SK-N-SH (cell line): Measurements from ENCODE around the gene SYTL4. TPM values are rescaled to one million over a fixed set of nuclear protein-coding genes. Genes with fewer than 3 reads are reported as not detected.

Source experiments
- CTCF ChIA-PET: fragments of 300-600, 350-600 bp; formaldehyde crosslinking; extraction: SDS; loops from one replicate; lab custom pipeline; 2021; lab: Yijun Ruan, JAX
- POLR2A ChIA-PET: fragments of 350-600 bp; sonication (Branson Sonifier 250); formaldehyde crosslinking; extraction: SDS; loops from one replicate; lab custom pipeline; 2020; ENCODE audit warnings: antibody characterized with exemption, inconsistent platforms; lab: Yijun Ruan, JAX
- DNase-seq: peaks from one replicate; pipeline ENCODE4 v3.0.0; 2012
- H2AFZ ChIP-seq: fragments of 200-600 bp; sonication (generic); 2 replicates; pipeline ENCODE4 v1.8.1; 2016; ENCODE audit warnings: antibody characterized with exemption, mild to moderate bottlenecking, low read depth
- H3F3A ChIP-seq: fragments of 200-600 bp; sonication (generic); replicated peaks from 2 replicates; pipeline ENCODE3; 2016; ENCODE audit warnings: antibody characterized with exemption, mild to moderate bottlenecking; ENCODE audit not compliant: insufficient read depth
- H3K27ac ChIP-seq, 2 experiments: fragments of 200-500 bp in 1 of 2; fragments of 200-600 bp in 1 of 2; sonication (Bioruptor generic) in 1 of 2; sonication (generic), shearing (Covaris generic) in 1 of 2; 2 replicates each; pipeline versions ENCODE4 v1.5.1 to v1.6.1; 2014 to 2016; ENCODE audit warnings: low read depth in 2 of 2, inconsistent platforms in 1 of 2, low read length in 1 of 2, mild to moderate bottlenecking in 1 of 2, mixed read lengths in 1 of 2
- H3K27me3 ChIP-seq: fragments of 200-600 bp; sonication (generic), shearing (Covaris generic); 2 replicates; pipeline ENCODE4 v1.6.1; 2016; ENCODE audit warnings: mixed run types; ENCODE audit not compliant: insufficient read depth
- H3K36me3 ChIP-seq, 2 experiments: fragments of 200-500 bp in 1 of 2; fragments of 200-600 bp in 1 of 2; sonication (Bioruptor generic) in 1 of 2; sonication (generic) in 1 of 2; replicated peaks in 1 of 2; 2 replicates each; pipeline versions ENCODE3 to v1.5.1; 2014 to 2016; ENCODE audit warnings: low read length in 1 of 2, mild to moderate bottlenecking in 1 of 2; ENCODE audit not compliant: insufficient read depth in 2 of 2, control insufficient read depth in 1 of 2
- H3K4me1 ChIP-seq, 2 experiments: fragments of 200-500 bp in 1 of 2; fragments of 200-600 bp in 1 of 2; sonication (Bioruptor generic) in 1 of 2; sonication (generic), shearing (Covaris generic) in 1 of 2; 2 replicates each; pipeline versions ENCODE4 v1.5.1 to v1.6.1; 2014 to 2016; ENCODE audit warnings: low read depth in 1 of 2, low read length in 1 of 2, mixed run types in 1 of 2; ENCODE audit not compliant: insufficient read depth in 2 of 2, control insufficient read depth in 1 of 2
- H3K4me2 ChIP-seq: fragments of 200-600 bp; sonication (generic), shearing (Covaris generic); 2 replicates; pipeline ENCODE4 v1.6.1; 2017; ENCODE audit warnings: mixed run types
- H3K4me3 ChIP-seq, 2 experiments: fragments of 200-500 bp in 1 of 2; fragments of 200-600 bp in 1 of 2; sonication (Bioruptor generic) in 1 of 2; sonication (generic), shearing (Covaris generic) in 1 of 2; 2 replicates each; pipeline versions ENCODE4 v1.5.1 to v1.8.1; 2014 to 2016; ENCODE audit warnings: low read depth in 2 of 2, inconsistent platforms in 1 of 2, low read length in 1 of 2, mild to moderate bottlenecking in 1 of 2, mixed read lengths in 1 of 2, moderate library complexity in 1 of 2
- H3K79me2 ChIP-seq: fragments of 200-600 bp; sonication (generic); 2 replicates; pipeline ENCODE4 v1.8.1; 2017; ENCODE audit warnings: mild to moderate bottlenecking; ENCODE audit not compliant: insufficient read depth
- H3K9ac ChIP-seq: fragments of 200-600 bp; sonication (generic); 2 replicates; pipeline ENCODE4 v1.6.1; 2017; ENCODE audit warnings: mixed run types
- H3K9me2 ChIP-seq: fragments of 200-600 bp; sonication (generic); 2 replicates; pipeline ENCODE4 v1.6.1; 2017; ENCODE audit warnings: mixed run types
- H3K9me3 ChIP-seq: fragments of 200-600 bp; sonication (generic); 2 replicates; pipeline ENCODE4 v1.6.1; 2017; ENCODE audit warnings: mixed run types, mild to moderate bottlenecking, moderate library complexity
- H4K20me1 ChIP-seq: fragments of 200-600 bp; sonication (generic); 2 replicates; pipeline ENCODE4 v1.6.1; 2017; ENCODE audit warnings: mild to moderate bottlenecking, mixed run types; ENCODE audit not compliant: insufficient read depth
- CTCF ChIP-seq: fragments of 200-600 bp; sonication (generic); IDR thresholded peaks from 2 replicates; pipeline ENCODE4 v1.6.1; 2017; ENCODE audit warnings: antibody characterized with exemption, mild to moderate bottlenecking, moderate library complexity
- EP300 ChIP-seq, 2 experiments: IDR thresholded peaks; 2 replicates each; pipeline versions ENCODE4 v1.4.0 to v1.6.1; 2012; ENCODE audit warnings: borderline replicate concordance in 1 of 2, low read depth in 1 of 2, low read length in 1 of 2
- FOSL2 ChIP-seq: IDR thresholded peaks from 2 replicates; pipeline ENCODE4 v1.4.0; 2012; ENCODE audit warnings: low read depth, mild to moderate bottlenecking, moderate library complexity, borderline replicate concordance
- FOXJ3 ChIP-seq: sonication (generic); formaldehyde crosslinking; IDR thresholded peaks from 2 replicates; pipeline ENCODE4 v1.5.1; 2020; ENCODE audit warnings: mild to moderate bottlenecking, missing genetic modification reagents
- GABPA ChIP-seq: IDR thresholded peaks from 2 replicates; pipeline ENCODE4 v1.4.0; 2012; ENCODE audit warnings: low read depth, mild to moderate bottlenecking
- GATA2 ChIP-seq: sonication (generic); formaldehyde crosslinking; IDR thresholded peaks from 2 replicates; pipeline ENCODE4 v1.5.0; 2020; ENCODE audit warnings: mild to moderate bottlenecking, missing genetic modification reagents
- JUND ChIP-seq: IDR thresholded peaks from 2 replicates; pipeline ENCODE4 v1.4.0; 2012
- NFIC ChIP-seq: IDR thresholded peaks from 2 replicates; pipeline ENCODE4 v1.4.0; 2012; ENCODE audit warnings: borderline replicate concordance
- RAD21 ChIP-seq: IDR thresholded peaks from 2 replicates; pipeline ENCODE4 v1.6.1; 2012; ENCODE audit warnings: mild to moderate bottlenecking, low read length
- RXRA ChIP-seq: IDR thresholded peaks from 2 replicates; pipeline ENCODE4 v1.4.0; 2012; ENCODE audit warnings: low read depth, mild to moderate bottlenecking, borderline replicate concordance
- SIN3A ChIP-seq: IDR thresholded peaks from 2 replicates; pipeline ENCODE4 v1.6.1; 2012; ENCODE audit warnings: low read depth, mild to moderate bottlenecking, low read length, moderate library complexity, borderline replicate concordance
- SMC3 ChIP-seq: IDR thresholded peaks from 2 replicates; pipeline ENCODE4 v1.6.1; 2012; ENCODE audit warnings: low read depth, low read length, improper control_type of control experiment
- TAF1 ChIP-seq: IDR thresholded peaks from 2 replicates; pipeline ENCODE4 v1.6.1; 2012; ENCODE audit warnings: low read depth, mild to moderate bottlenecking, low read length, moderate library complexity, borderline replicate concordance
- TCF12 ChIP-seq: IDR thresholded peaks from 2 replicates; pipeline ENCODE4 v1.4.0; 2012
- USF1 ChIP-seq: IDR thresholded peaks from 2 replicates; pipeline ENCODE4 v1.4.0; 2012; ENCODE audit warnings: low read depth, borderline replicate concordance
- YY1 ChIP-seq: IDR thresholded peaks from 2 replicates; pipeline ENCODE4 v1.4.0; 2012; ENCODE audit warnings: low read depth, mild to moderate bottlenecking
- WGBS: methylation state at CpG from one replicate; pipeline ENCODE4 v1.1.6; 2017; ENCODE audit warnings: low lambda C conversion rate; 5-methylcytosine and 5-hydroxymethylcytosine counted together
- polyA plus RNA-seq, 3 experiments: library from polyadenylated mRNA; depleted of rRNA; stranded (reverse); fragments of >200 nt; gene quantifications; 2 replicates each; pipeline ENCODE4 v1.2.3, GENCODE V29; 2012
- TF ChIP-seq, protein P1 (sequence below): IDR thresholded peaks from 2 replicates; pipeline ENCODE4 v1.4.0; 2012; ENCODE audit warnings: low read depth
- TF ChIP-seq, protein P2 (sequence below): fragments of 150-350 bp; IDR thresholded peaks from 2 replicates; pipeline ENCODE4 v1.6.1; 2017; ENCODE audit warnings: antibody characterized with exemption, low read length, low read depth, borderline replicate concordance
- TF ChIP-seq, protein P3 (sequence below): fragments of 150-350 bp; IDR thresholded peaks from 2 replicates; pipeline ENCODE4 v1.6.1; 2016; ENCODE audit warnings: mild to moderate bottlenecking, low read depth, low read length

The SYTL4 gene
- polyA plus RNA-seq, 1 of the 3 experiments (the other 2 are of a cell fraction) = 2.3 TPM

GRCh38 chrX:100704581-100705203, 27.2 kb downstream of the SYTL4 start (continued):
- no peak for TF ChIP-seq USF1
- TF ChIP-seq, protein P1, sequence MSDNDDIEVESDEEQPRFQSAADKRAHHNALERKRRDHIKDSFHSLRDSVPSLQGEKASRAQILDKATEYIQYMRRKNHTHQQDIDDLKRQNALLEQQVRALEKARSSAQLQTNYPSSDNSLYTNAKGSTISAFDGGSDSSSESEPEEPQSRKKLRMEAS = no peak

DNA sequence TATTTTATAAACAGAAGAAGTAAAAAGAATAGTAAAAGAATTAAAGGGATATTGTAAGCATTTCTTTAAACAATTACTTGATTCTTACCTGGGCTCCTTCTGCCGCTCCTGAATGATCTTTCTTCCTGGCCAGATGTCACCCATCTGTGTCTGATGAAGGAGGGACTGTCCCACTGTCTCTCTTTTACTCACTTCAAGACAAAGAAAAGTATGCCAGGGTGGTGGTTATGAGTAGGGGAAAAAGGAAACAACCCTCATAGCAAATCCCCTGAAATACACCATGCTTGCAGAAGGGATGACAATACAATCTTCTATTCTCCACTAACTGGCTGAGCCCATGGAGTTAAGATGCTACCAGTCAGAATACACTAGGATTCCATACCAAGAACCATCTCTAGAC, 31.1 kb downstream of the SYTL4 start:
- ChIA-PET POLR2A (no interaction called here), CTCF (interaction anchor here (0.8 kb wide), 1 partner anchor 68 kb away, joined by 4 read pairs; no protein-coding TSS in a partner anchor)
- Histone ChIP-seq H2AFZ (no peak overlapping the region), H3K27ac (no peak overlapping the region), H3K4me3 (no peak overlapping the region), H3K9me3 (no peaks in the 10 kb centered on the region), H3K4me2 (no peak overlapping the region), H3K27me3 (no peaks in the 10 kb centered on the region), H3K36me3 (no peaks in the 10 kb centered on the region), H3K9ac (no peak overlapping the region), H3K9me2 (no peaks in the 10 kb centered on the region), H3F3A (no peaks in the 10 kb centered on the region), H4K20me1 (no peaks in the 10 kb centered on the region), H3K4me1 (no peaks in the 10 kb centered on the region), H3K79me2 (no peaks in the 10 kb centered on the region)
- WGBS = 50% methylated on average over 1 of the region's 1 CpG
- no peak for DNase-seq
- TF ChIP-seq, protein P2, sequence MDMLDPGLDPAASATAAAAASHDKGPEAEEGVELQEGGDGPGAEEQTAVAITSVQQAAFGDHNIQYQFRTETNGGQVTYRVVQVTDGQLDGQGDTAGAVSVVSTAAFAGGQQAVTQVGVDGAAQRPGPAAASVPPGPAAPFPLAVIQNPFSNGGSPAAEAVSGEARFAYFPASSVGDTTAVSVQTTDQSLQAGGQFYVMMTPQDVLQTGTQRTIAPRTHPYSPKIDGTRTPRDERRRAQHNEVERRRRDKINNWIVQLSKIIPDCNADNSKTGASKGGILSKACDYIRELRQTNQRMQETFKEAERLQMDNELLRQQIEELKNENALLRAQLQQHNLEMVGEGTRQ = no peak
- TF ChIP-seq, protein P1 = no peak
- no peak for TF ChIP-seq RAD21
- no peak for TF ChIP-seq SMC3
- no peak for TF ChIP-seq FOXJ3 (CRISPR knock-in tag)
- no peak for TF ChIP-seq CTCF

- Histone ChIP-seq H3F3A (no peaks in the 10 kb centered on the region), H4K20me1 (no peaks in the 10 kb centered on the region), H3K9me2 (no peaks in the 10 kb centered on the region), H3K4me1 (no peaks in the 10 kb centered on the region), H3K79me2 (no peaks in the 10 kb centered on the region), H3K9me3 (no peaks in the 10 kb centered on the region), H3K27me3 (no peaks in the 10 kb centered on the region), H3K36me3 (no peaks in the 10 kb centered on the region), H3K27ac (no peak overlapping the region), H3K4me3 (no peak overlapping the region), H2AFZ (no peak overlapping the region), H3K9ac (no peak overlapping the region), H3K4me2 (no peak overlapping the region)
- DNase-seq = no peak
- CTCF ChIA-PET = interaction anchor here (0.9 to 1.3 kb wide), 2 partner anchors 13 to 70 kb away, joined by 3 to 4 read pairs; no protein-coding TSS in a partner anchor
- POLR2A ChIA-PET = no interaction called here
- TF ChIP-seq NFIC (no peak), EP300 (IDR thresholded peaks at IDR 0.05; ENCODE audit: borderline replicate concordance in 1 of 2, low read depth in 1 of 2, low read length in 1 of 2) (no peak), YY1 (no peak), JUND (no peak), GATA2 (CRISPR knock-in tag) (no peak), TCF12 (no peak), SMC3 (no peak), TAF1 (no peak), USF1 (no peak), RXRA (no peak), FOSL2 (no peak), SIN3A (no peak), FOXJ3 (CRISPR knock-in tag) (no peak), GABPA (no peak)
- TF ChIP-seq, protein P1 = no peak
- TF ChIP-seq, protein P3, sequence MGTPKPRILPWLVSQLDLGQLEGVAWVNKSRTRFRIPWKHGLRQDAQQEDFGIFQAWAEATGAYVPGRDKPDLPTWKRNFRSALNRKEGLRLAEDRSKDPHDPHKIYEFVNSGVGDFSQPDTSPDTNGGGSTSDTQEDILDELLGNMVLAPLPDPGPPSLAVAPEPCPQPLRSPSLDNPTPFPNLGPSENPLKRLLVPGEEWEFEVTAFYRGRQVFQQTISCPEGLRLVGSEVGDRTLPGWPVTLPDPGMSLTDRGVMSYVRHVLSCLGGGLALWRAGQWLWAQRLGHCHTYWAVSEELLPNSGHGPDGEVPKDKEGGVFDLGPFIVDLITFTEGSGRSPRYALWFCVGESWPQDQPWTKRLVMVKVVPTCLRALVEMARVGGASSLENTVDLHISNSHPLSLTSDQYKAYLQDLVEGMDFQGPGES = no peak
Observed at GRCh38 chrX:100698551-100698950, 33.4 kb downstream of the SYTL4 start.
